Epidermal melanocyte (primary cell): ENCODE measurements around the gene PEX6.

ENCODE experiments used
- DNase-seq: peaks from one replicate; pipeline ENCODE4 v3.0.0; 2011; ENCODE audit warnings: low spot score; ENCODE audit not compliant: insufficient read length

The PEX6 gene

DNA sequence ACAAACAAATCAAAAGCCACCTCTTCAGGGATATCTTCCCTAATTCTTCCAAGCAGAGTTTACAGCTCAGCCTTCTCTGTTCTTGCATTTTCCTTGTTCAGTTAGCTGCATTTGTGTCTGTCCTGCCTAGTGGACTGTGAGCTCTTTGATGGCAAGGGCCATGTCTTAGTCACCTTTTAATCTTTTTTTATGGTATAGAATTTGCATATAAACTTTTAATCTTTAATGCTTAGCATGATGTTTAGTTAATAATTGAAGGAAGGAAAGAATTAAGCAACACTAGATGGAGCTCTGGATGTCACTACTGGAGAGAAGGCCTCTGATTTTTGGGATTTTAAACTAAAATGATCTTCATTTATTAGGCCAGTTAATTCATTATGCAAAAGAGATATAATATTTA, 17.5 kb upstream of the PEX6 start:
- no peak for DNase-seq

DNA sequence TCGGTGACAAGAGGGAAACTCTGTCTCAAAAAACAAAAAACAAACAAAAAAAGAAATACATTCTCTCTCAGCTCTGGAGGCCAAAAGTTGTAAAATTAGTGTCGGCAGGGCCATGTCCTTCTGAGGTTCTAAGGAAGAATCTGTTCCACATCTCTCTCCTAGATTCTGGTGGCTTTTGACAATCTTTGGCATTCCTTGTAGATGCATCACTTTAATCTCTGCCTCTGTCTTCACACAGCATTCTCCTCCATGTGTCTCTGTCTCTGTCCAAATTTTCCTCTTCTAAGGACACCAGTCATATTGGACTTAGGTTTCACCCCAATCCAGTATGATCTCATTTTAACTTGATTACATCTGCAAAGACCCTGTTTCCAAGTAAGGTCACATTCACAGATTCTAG, 14.5 kb upstream of the PEX6 start:
- DNase-seq = no peak

DNA sequence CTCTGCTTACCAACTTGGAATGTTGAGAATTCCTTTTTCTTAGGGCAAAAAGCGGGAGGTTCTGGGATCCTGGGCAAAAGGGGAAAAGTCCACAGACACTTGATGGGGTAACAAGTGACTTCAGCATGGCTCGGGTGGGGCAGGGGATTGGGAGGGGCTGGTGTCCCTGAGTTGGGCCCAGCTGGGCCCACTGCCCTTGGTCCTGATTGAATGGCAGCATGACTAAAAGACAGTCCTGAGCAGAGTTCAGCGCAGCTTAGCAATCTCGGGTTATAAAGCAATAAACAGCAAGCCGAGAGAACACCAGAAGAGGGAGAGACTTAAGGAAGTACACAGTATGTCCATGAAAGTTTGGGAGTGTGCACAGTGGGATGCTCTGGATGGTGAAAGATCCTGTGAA, 10.9 kb upstream of the PEX6 start:
- no peak for DNase-seq

DNA sequence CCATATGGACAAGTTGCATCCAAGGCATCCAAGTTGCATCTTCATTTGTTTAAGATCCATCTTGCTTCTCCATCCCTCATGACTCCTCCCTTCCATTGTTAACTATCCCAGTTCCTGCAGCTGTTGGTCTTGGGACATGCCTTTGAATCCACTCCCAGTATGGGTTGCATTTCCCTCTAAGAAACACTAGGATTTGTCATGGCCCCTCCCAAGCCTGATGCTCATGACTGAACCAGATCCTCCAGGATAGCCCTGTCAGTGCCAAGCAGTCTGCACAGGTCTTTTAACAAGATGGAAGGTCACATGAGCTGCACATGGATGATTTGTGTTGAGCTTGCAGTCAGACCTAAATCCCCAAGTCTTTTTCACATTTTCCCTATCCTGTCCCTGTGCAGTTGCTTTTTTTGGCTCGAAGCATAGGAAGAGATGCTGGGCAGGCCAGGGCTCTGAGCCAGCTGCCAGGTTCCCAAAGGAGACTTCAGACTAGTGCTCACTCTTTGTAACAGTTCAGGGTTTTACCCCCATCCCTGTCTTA, 9.6 kb upstream of the PEX6 start:
- DNase-seq = no peak

DNA sequence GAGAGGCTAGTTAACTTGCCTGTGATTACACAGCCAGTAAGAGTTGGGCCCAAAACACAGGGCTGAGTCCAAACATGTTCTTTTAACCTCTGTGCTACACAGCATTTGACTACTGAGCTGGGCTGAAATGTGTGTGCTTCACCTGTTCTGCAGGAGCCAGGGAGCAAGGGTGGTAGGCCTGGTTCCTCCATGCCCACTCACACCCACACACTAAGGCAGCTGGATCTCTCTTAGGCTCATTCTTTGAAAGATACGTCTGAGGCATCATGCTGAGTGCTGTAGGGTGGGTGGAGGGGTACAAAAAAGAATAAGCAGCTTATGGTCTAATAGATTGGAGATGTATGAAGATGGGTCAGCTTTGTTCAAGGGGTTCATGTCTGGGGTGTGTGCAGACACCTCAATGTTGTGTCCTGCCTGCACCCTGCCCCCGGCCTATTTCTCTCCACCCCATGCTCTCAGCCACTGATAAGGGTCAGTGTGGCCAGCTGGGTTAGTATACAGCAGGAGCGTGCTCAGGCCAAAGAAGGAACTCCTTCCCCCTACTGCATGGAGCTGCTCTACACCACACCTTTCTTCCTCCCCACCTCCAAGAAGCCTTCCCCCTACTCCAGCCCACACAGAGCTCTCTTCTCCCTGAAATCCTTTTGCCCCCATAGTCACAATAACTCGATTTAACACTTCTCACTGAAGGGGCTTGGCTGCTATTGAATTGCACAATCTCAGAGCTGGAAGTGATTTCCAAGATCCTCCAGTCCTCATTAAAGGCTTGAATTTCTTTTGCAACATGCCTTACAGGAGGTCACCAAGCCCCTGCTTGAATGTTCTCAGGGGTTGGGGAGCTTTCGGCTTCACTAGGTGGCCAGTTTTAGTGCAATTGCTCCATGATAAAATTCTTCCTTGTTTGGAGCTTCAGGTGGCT, 8.8 kb upstream of the PEX6 start:
- no peak for DNase-seq

DNA sequence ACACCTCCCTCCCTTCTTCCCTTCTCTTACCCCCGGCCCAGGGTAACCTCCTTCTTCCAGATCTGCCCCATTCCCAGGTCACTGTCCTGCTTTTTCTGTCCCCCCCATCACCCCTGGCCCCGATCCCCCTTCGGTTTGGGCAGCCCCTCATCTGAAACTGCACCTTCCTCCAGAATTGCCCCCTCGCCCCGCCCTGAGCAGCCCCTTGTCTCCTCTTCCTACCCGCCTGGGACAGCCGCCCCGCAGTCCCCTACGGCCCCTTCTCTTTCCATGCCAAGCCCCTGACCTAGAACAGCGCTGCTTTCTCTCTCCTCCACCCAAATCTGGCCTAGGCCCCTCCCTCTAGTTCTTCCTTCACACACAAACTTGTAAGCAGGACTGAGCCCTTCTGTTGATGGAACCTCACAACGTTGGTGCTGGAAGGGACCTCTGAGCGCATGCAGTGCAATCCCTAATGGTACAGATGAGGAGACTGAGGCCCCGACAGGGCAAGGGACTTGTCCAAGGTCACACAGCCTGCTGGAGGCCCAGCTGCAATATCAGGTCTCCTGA, 6.0 kb upstream of the PEX6 start:
- no peak for DNase-seq

DNA sequence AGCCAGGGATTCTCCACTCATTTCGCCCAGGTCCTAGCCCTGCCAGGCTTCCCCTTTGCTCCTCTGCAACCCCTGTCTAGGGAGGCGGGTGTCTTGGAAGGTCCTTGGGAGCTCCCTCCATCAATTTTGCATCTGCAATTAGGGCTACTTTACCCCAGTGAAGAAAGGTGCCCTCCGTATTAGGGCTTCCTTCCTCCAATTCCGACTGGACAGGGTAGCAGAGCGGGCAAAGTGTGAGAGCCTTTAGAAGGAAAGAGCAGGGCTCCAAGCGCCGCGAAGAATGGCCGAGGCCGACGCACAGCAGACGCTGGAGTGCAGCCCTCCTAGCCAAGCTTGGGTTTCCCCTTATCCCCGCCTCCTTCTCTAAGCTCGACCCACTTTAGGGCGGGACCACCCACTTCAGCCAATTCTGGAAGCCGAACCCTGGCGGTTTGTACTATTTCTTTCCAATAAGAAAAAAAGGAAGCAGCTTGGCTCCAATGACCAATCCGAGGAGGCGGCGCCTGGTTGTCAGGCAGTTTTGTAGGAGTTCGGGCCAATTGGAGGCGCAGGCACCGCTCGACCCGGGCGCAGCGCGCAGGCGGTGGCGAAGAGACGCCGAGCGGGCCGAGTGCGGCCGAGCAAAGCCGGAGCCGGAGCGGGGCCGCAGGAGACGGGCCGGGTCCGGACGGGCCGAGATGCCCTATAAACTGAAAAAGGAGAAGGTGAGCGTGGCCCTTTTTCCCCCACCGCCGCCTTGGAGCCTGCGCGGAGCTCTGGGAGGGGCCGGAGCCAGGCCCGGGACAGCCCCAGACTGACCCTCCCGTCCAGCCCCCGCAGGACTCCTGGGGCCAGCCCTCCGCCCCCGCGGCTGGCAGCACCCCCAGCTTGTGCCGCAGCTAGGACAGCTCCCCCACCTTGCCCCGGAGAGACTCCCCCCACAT, 5.3 kb upstream of the PEX6 start, which contains the start of gene PPP2R5D:
PPP2R5D (plus strand) TSS at position 570 of the 923 bp plus-strand sequence; CDS start at position 678, 108 bp downstream.
- DNase-seq = peak; percentile 98

DNA sequence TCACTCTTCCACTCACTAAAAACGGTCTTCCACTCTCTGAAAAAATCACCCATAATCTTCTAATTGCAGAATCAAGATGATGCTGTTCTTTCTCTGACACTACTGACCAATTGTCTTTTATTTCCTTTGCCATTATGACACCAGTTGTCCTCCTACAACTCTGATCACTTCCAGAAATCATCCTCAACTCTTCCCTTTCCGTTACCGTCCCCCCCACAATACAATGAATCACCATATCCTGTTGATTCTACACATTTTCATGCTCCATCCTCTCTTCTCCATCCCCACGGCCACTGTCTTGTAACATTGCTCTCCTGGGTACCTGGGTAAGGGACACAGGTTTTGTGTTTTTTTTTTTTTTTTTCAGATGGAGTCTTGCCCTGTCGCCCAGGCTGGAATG, 2.9 kb upstream of the PEX6 start:
- no peak for DNase-seq

DNA sequence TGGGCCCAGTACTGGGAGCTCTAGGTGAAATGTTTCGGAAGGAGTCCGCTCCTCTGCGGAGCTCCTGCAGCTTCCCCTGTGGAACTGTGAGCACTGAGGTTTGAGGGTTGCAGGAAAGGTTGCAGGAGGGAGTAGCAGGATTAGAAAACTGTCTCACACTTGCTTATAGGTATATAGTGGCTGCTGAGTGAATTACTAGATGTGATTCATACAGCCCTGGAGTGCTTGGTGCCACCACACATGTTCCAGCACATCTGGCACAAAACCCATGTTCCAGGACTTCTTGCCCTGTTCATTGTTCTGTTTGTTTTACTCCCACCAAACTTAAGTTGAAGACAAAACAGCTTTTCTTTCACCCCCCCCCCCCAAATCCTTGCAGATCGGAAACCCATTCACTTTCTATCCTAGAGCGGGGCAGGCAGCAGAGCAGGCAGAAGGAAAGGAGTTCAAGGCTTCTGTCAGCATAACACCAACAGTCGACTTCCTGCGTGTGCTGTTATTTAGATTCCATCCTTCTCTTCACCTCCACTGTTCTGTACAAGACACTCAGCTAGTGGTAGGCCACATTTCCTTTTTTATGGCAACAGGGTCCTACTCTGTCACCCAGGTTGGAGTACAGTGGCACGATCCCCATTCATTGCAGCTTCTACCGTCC, 669 bp upstream of the PEX6 start:
- no peak for DNase-seq

DNA sequence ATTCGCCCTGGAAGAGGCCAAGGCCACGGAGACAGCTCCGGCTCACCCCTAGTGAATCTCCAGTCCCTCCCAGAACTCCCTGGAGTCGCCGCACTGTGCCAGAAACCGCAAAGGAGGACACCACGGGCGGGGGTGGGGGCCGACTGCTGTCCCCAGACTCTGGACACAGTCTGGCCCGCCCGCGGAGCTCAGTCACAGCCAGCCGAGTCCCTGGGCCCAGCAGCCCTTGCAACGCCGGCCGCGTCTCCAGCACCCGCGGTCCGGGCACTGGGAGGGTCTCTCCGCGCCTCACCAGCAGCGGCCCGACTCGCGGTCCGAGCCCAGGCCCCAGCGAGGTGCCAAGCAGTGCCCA, 518 bp downstream of the PEX6 start:
- no peak for DNase-seq

DNA sequence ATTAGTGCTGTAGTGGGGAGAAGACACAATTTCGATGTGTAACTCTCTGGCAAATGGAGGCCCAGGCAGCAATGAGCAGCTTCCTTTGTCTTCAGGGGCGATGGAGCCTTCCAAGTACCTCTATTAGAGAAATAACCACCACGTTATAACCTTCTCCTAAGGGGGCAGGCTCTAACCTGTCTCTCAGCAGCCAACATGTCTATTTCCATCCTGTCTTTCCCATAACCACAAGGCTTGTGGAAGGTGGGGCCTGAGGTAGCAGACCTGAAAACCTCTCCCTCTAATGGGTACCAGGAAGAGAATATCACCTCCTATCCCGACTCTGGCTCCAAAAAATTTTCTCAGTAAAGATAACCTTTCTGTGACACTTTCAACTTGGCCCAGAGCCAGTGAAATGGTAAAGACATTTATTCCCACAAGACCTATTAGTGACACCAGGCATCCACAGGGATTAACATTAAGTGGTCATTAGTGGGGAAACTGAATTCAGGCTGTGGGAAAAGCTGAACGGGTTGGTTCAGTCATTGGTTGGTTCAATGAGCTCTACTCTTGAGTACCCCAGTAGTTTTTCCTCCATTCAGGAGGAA, 4.0 kb downstream of the PEX6 start:
- no peak for DNase-seq

DNA sequence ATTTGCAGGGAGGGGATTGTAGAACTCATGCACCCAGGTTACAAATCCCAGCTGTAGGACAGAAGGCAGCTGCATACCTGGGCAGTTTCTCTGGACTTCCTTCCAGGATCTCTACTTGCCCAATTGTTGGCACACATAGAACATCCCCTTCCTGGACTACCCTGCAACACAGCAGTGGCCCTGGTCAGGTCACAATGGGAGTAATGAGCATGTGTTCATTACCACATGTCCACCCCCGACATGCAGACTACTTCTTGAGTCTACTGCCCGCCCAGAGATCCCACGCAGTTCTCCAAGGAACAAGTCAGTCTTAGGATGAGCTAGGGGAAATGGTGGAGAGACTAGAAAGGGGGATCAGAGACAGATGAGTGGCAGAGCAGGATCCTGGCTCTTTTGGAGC, 5.1 kb downstream of the PEX6 start:
- DNase-seq = no peak

DNA sequence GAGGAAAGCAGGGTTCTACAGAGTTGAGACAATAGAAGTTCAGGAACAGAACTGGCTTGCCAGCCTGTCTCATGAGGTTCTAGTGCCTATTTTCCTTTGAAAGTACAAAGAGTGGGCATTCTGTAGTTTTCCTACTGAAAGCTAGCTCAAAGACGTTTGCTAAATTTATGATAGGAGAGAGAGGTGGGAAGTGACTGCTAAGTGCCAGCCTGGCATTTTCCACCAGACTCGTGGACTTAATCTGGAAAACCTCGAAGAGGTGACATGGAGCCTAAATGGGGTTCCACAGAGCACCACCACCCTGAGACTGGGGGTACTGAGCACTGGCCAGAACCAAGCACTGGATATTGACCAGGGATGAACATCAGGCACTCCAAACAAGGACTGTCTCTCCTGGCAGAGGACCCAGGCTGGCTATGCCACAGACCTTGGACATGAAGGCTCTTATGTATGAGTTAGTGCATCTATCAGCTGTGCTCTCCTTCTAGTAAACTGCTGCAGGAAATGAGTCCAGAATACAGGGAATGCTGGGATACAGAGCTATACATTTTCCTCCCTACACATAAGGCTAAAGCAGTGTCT, 7.1 kb downstream of the PEX6 start:
- no peak for DNase-seq

DNA sequence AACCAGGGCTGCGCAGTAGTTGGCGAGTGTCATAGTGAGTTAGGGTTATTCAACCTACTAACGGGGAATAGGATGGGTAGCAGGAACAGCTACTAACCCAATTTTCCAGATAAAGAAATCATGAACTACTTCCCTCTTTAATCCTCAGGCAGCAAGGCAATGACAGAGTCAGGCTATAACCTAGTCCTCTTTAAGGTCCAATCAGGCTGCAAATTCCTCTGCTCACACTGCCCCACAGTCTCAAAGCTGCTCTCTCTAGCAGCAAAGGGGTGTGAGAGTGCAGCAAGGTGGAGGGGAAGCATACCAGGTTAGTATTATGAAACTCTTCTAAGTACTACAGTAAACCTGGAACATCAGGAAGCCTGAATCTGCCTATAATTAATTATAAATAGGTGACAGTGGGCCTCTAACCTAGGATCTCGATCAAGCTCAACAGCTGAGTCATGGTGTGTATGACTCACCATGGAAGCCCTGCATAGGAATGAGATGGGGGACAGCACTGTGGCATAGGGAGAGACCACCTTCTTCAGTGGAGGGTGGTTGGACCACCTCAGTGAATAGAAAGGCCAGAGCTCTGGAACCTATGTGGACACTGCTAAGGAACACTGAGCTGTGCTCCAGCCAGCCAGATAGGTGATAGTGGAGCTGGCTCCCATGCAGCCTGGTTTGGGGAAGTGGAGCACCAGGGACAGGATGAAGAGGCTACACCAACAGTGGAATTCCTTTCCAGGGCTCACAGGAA, 7.9 kb downstream of the PEX6 start:
- DNase-seq = no peak

DNA sequence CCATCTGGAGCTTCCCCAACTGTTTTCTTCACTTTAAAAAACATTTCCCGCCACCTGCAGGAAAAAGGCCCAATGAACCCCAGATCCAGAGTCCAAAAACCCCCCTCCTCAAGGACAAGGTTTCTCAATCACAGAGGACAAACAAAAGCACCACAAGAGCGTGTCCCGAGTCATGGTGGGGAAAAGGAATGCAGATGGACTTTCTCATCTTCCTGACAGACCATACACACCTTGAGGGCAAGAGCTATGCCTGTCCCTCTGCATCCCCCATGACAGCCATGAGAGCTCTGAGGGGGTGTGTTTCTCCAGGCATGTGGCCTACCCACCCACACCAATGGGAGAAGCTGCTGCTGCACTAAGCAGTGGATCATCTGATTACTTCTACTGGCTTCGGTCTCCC, 9.0 kb downstream of the PEX6 start:
- no peak for DNase-seq

DNA sequence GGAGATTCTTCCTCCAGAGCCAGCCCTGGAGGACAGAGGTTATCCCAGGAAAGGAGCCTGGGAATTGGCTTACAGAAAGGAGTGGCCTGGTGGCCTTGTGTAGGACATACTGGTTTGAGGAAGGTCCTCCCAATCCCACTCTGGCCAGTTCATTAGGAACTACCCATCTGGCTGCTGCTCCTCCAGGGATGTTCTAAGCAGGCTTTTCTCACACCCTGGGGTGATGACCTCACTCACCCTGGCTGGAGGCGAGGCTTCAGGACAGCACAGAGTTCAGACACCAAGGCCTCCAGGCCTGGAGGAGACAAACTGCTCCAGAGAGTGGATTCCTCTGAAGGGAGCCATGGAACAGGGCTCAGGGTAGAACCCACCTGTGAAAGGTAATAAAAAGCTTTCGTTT, 9.6 kb downstream of the PEX6 start:
- no peak for DNase-seq

DNA sequence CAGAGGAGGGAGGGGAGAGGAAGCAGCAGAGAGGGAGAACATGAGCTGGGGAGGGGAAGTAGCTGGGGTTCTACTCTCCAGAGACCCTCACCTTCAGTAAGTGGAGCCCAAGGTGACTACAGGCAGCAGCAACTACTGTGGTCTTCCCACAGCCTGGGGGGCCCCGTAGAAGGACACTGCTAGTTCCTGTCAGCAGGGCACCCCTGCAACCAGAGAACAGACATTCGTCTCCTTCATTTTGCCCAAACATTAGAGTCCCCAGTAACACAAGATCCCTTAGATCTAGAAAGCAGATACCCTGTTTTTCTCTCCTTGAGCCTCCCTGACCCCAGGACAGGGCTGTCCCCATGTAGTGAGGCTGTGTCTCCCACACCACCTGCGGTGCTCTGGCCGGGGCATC, 10.2 kb downstream of the PEX6 start:
- DNase-seq = no peak

DNA sequence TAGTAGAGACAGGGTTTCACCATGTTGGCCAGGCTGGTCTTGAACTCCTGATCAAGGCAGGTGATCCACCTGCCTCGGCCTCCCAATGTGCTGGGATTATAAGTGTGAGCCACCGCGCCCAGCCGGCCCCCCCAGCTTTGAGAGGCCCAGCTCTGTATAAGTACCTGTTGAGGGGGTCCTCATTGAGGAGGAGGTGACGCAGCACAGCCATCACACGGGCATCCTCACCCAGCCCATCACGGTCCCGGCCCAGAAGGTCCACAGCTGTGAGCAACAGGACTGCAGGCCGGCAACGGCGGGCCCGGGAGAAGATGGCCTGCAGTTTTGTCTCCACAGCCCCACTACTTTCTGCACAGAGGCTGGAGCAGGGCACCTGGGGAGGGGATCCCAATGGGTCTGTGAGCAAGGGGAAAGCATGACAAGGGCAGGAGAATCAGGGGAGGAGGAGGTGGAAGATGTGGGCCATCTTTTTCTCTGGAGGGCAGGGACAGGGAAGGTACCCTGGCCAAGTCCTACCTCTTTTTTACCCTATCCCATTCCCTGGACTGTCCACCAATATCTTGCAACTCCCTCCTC, 10.8 kb downstream of the PEX6 start:
- DNase-seq = no peak

DNA sequence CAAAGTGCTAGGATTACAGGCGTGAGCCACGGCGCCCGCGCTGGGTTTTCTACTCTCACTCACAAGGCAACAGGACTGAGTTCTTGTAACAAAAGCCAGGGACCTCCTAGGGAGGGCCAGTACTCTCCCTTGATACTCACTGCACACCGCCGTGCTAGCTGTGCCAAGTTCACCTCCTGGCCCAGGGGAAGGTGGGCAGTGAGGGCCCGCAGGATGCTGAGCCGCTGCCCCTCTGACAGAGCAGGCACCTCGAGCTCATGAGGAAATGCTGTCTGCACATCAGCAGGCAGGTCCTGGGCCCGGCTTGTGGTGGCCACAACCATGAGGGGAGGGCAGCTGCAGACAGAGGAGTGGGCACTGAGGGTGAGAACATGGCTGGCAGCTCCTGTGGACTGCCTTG, 11.8 kb downstream of the PEX6 start:
- DNase-seq = no peak

DNA sequence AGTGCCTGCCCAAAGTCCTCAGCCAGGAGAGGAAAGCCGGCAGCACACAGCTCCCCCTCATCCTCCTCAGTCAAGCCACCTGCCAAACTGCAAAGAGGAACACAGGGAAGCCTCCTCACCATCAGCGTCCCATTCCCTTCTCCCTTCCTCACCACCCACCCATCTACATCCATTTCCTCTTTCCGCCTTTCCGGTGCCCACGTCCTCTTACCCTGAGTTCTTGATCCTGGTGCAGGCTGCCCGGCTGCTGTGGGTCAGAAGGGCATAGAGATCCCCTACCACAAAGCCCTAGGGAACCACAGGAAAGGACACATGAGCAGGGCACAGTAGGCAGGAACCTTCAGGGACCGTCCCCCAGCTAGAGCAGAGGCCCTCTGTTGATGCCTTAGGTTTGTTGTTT, 12.4 kb downstream of the PEX6 start:
- no peak for DNase-seq
